Vagina (tissue), 2 donors: ENCODE data around the gene TMIGD2. TPM values are rescaled to one million over a fixed set of nuclear protein-coding genes. Genes with fewer than 3 reads are reported as not detected.
A peak's percentile ranks its signal among the peaks of the same experiment; 100 is the strongest.

Source experiments
- DNase-seq, 2 donors: peaks; one replicate each; pipeline ENCODE4 v3.0.0-alpha.2; 2017; ENCODE audit errors: extremely low spot score in 2 of 2
- H3K27ac ChIP-seq: fragments of 200-600 bp; sonication (generic); one replicate; pipeline ENCODE4 v1.5.1; 2019
- H3K27me3 ChIP-seq: fragments of 200-600 bp; sonication (generic); one replicate; pipeline ENCODE4 v1.5.1; 2019
- H3K36me3 ChIP-seq, 2 donors: fragments of 200-600 bp; sonication (generic); one replicate each; pipeline ENCODE4 v1.5.1; 2017 to 2019
- H3K4me1 ChIP-seq: fragments of 200-600 bp; sonication (generic); one replicate; pipeline ENCODE4 v1.5.1; 2019
- H3K4me3 ChIP-seq, 2 donors: fragments of 200-600 bp; sonication (generic); 1 replicate in 1 of 2; 2 replicates in 1 of 2; pipeline ENCODE4 v1.5.1; 2016 to 2019
- H3K9me3 ChIP-seq: fragments of 200-600 bp; sonication (generic); one replicate; pipeline ENCODE4 v1.5.1; 2019
- CTCF ChIP-seq, 3 experiments: fragments of 450-650 bp in 2 of 3; fragments of 200-600 bp in 1 of 3; sonication (generic) in 1 of 3; IDR thresholded peaks; one replicate each; pipeline ENCODE4 v1.5.1; 2017 to 2019; ENCODE audit warnings: antibody characterized with exemption in 3 of 3, mild to moderate bottlenecking in 2 of 3, moderate library complexity in 2 of 3
- POLR2A ChIP-seq, 2 donors: fragments of 450-650 bp; IDR thresholded peaks; one replicate each; pipeline ENCODE4 v1.6.1; 2017; ENCODE audit warnings: antibody characterized with exemption in 2 of 2, mild to moderate bottlenecking in 2 of 2, moderate library complexity in 2 of 2
- POLR2AphosphoS5 ChIP-seq, 2 donors: sonication (generic); formaldehyde crosslinking; IDR thresholded peaks; one replicate each; pipeline ENCODE4 v1.9.0; 2017; ENCODE audit warnings: antibody characterized with exemption in 2 of 2, mild to moderate bottlenecking in 2 of 2, low read depth in 1 of 2; ENCODE audit not compliant: insufficient read depth in 1 of 2
- intact Hi-C: fragments of 100-400 bp; cut with DNase I; formaldehyde crosslinking; loops from one replicate; pipeline ENCODE4 v1.15.1; 2023
- total RNA-seq: library from RNA; depleted of rRNA; stranded (reverse); fragments of >200 nt; gene quantifications from one replicate; pipeline ENCODE4 v1.2.3, GENCODE V29; 2016

The TMIGD2 gene
- total RNA-seq, 1 donor from 2014 or later: not detected

GRCh38 chr19:4346020-4346383 lies 43.8 kb upstream of the TMIGD2 start:
- H3K4me3 ChIP-seq: no peak overlapping the region
- H3K36me3 ChIP-seq: peaks cover 0 to 12% of the 10 kb centered on the region in 2 donors
- TF ChIP-seq POLR2A (IDR thresholded peaks at IDR 0.05): no peak
- TF ChIP-seq CTCF (IDR thresholded peaks at IDR 0.05): no peak
- no peak for TF ChIP-seq POLR2AphosphoS5 (IDR thresholded peaks at IDR 0.05; ENCODE audit: insufficient read depth in 1 of 2, low read depth in 1 of 2)
- intact Hi-C loops: no loop called here
- H3K27ac ChIP-seq: no peak overlapping the region
- H3K9me3 ChIP-seq: no peaks in the 10 kb centered on the region
- no peak for DNase-seq
- H3K4me1 ChIP-seq: peaks cover 12% of the 10 kb centered on the region
- no peaks in the 10 kb centered on the region for H3K27me3 ChIP-seq

- DNase-seq: no peak
- no peak overlapping the region for H3K27ac ChIP-seq
Measured at GRCh38 chr19:4345342-4346019, 43.3 kb upstream of the TMIGD2 start.

GRCh38 chr19:4343370-4344307 lies 41.5 kb upstream of the TMIGD2 start, which contains the start of gene MPND:
MPND (plus strand) TSS chr19:4343562; CDS start chr19:4343594, 32 bp downstream.
- no peaks in the 10 kb centered on the region for H3K27me3 ChIP-seq
- H3K9me3 ChIP-seq: no peaks in the 10 kb centered on the region
- DNase-seq: no peak
- peak within 1 kb of the TSS; percentile 68 to 78 for H3K4me3 ChIP-seq
- H3K36me3 ChIP-seq: peaks cover 0 to 5% of the 10 kb centered on the region in 2 donors
- H3K4me1 ChIP-seq: peaks cover 12% of the 10 kb centered on the region
- intact Hi-C loops: no loop called here
- TF ChIP-seq CTCF (IDR thresholded peaks at IDR 0.05): no peak
- peak in 1 of 2 donors; percentile 38 for TF ChIP-seq POLR2A (IDR thresholded peaks at IDR 0.05)
- peak within 1 kb of the TSS; percentile 94 for H3K27ac ChIP-seq

More at GRCh38 chr19:4345342-4346019, 43.3 kb upstream of the TMIGD2 start:
- intact Hi-C loops: no loop called here
- Histone ChIP-seq H3K4me3 (no peak overlapping the region), H3K9me3 (no peaks in the 10 kb centered on the region), H3K4me1 (peaks cover 12% of the 10 kb centered on the region), H3K27me3 (no peaks in the 10 kb centered on the region), H3K36me3 (peaks cover 0 to 12% of the 10 kb centered on the region in 2 donors)
- TF ChIP-seq POLR2A (IDR thresholded peaks at IDR 0.05) (no peak), POLR2AphosphoS5 (IDR thresholded peaks at IDR 0.05; ENCODE audit: insufficient read depth in 1 of 2, low read depth in 1 of 2) (no peak), CTCF (IDR thresholded peaks at IDR 0.05) (no peak)

- peaks cover 0 to 5% of the 10 kb centered on the region in 2 donors for H3K36me3 ChIP-seq
- H3K9me3 ChIP-seq: no peaks in the 10 kb centered on the region
- intact Hi-C loops: no loop called here
- peak overlapping the region; percentile 94 for H3K27ac ChIP-seq
- peaks cover 16% of the 10 kb centered on the region for H3K4me1 ChIP-seq
- H3K4me3 ChIP-seq: peak overlapping the region; percentile 68 to 78
- DNase-seq: peak in 1 of 2 donors; percentile 100
- TF ChIP-seq POLR2A (IDR thresholded peaks at IDR 0.05) (peak in 1 of 2 donors; percentile 96), CTCF (IDR thresholded peaks at IDR 0.05) (peak in 1 of 3 experiments; percentile 12), POLR2AphosphoS5 (IDR thresholded peaks at IDR 0.05; ENCODE audit: insufficient read depth in 1 of 2, low read depth in 1 of 2) (peak; percentile 94 to 99)
- H3K27me3 ChIP-seq: no peaks in the 10 kb centered on the region
Measured at GRCh38 chr19:4342615-4343369, 40.6 kb upstream of the TMIGD2 start.
